Stimulated activated CD8-positive, alpha-beta memory T cell treated with anti-CD3 and anti-CD28 coated beads, Interleukin-7, amount 100 ng/mL, for 1 hour (primary cell): Measurements from ENCODE around the gene GGTLC1.
"Not testable (repeated sequence)": the region's sequence is repeated elsewhere in the genome, so short reads cannot be mapped to it uniquely, and the experiment has no call there.

Source experiments
- DNase-seq, 2 donors: peaks; one replicate each; pipeline ENCODE4 v3.0.0-alpha.2; 2020; ENCODE audit warnings: low read depth in 2 of 2

Gene GGTLC1

GRCh38 chr20:23994001-23994633 is 5.5 kb upstream of the GGTLC1 start:
- DNase-seq: not testable (repeated sequence)

GRCh38 chr20:23993440-23993839 is 4.9 kb upstream of the GGTLC1 start:
- not testable (repeated sequence) for DNase-seq

- not testable (repeated sequence) for DNase-seq
These were observed 1.7 kb upstream of the GGTLC1 start for GRCh38 chr20:23990296-23990695.

GRCh38 chr20:23988966-23989365 is 387 bp upstream of the GGTLC1 start:
- DNase-seq: not testable (repeated sequence)

GRCh38 chr20:23986716-23987115 is 1.9 kb downstream of the GGTLC1 start:
- not testable (repeated sequence) for DNase-seq

- not testable (repeated sequence) for DNase-seq
These were observed 2.3 kb downstream of the GGTLC1 start for GRCh38 chr20:23986310-23986709.

- not testable (repeated sequence) for DNase-seq
These were observed 2.8 kb downstream of the GGTLC1 start for GRCh38 chr20:23985790-23986225.

GRCh38 chr20:23985066-23985789 is 3.4 kb downstream of the GGTLC1 start:
- DNase-seq: not testable (repeated sequence)

- not testable (repeated sequence) for DNase-seq
These were observed 4.0 kb downstream of the GGTLC1 start for GRCh38 chr20:23984476-23985023.

- not testable (repeated sequence) for DNase-seq
These were observed 6.2 kb downstream of the GGTLC1 start for GRCh38 chr20:23982112-23983018.

- not testable (repeated sequence) for DNase-seq
These were observed 7.1 kb downstream of the GGTLC1 start for GRCh38 chr20:23981526-23981925.

GRCh38 chr20:23981014-23981413 is 7.6 kb downstream of the GGTLC1 start:
- DNase-seq: not testable (repeated sequence)

- DNase-seq: not testable (repeated sequence)
These were observed 8.4 kb downstream of the GGTLC1 start for GRCh38 chr20:23979899-23980811.

- DNase-seq: not testable (repeated sequence)
These were observed 9.2 kb downstream of the GGTLC1 start for GRCh38 chr20:23979380-23979779.

- DNase-seq: not testable (repeated sequence)
These were observed 10.1 kb downstream of the GGTLC1 start for GRCh38 chr20:23978457-23978856.

GRCh38 chr20:23974966-23975365 is 13.6 kb downstream of the GGTLC1 start:
- no peak for DNase-seq

- DNase-seq: no peak
These were observed 17.3 kb downstream of the GGTLC1 start for GRCh38 chr20:23971310-23971709.

GRCh38 chr20:23970049-23970448 is 18.5 kb downstream of the GGTLC1 start:
- no peak for DNase-seq

GRCh38 chr20:23967616-23967979 is 21.0 kb downstream of the GGTLC1 start:
- DNase-seq: no peak

- no peak for DNase-seq
These were observed 21.5 kb downstream of the GGTLC1 start for GRCh38 chr20:23966927-23967615.
